GM23338 (cell line): ENCODE results near the gene ANKFY1. TPM values are rescaled to one million over a fixed set of nuclear protein-coding genes. Genes with fewer than 3 reads are reported as not detected.
"Not testable (repeated sequence)": the region's sequence is repeated elsewhere in the genome, so short reads cannot be mapped to it uniquely, and the experiment has no call there.

ENCODE experiments used
- ATAC-seq: fragments of 200-7000 bp; cut with Tn5 transposase; 3 replicates; pipeline ENCODE4 v1.9.1; 2020
- DNase-seq: peaks from one replicate; pipeline ENCODE4 v3.0.0-alpha.2; 2015; ENCODE audit warnings: low spot score
- H2AFZ ChIP-seq: fragments of 200-600 bp; sonication (generic); 2 replicates; pipeline ENCODE4 v1.8.0; 2016; ENCODE audit warnings: antibody characterized with exemption, mild to moderate bottlenecking, moderate library complexity
- H3F3A ChIP-seq: fragments of 200-600 bp; sonication (generic); replicated peaks from 2 replicates; pipeline ENCODE4 v1.8.0; 2017; ENCODE audit warnings: antibody characterized with exemption, mixed run types, low read depth
- H3K27ac ChIP-seq: fragments of 200-600 bp; sonication (generic); 2 replicates; pipeline ENCODE4 v1.6.1; 2016; ENCODE audit warnings: low read depth
- H3K27me3 ChIP-seq: fragments of 200-600 bp; sonication (generic); 2 replicates; pipeline ENCODE4 v1.8.0; 2016; ENCODE audit warnings: mild to moderate bottlenecking, mixed run types, moderate library complexity; ENCODE audit not compliant: insufficient read depth
- H3K36me3 ChIP-seq: fragments of 200-600 bp; sonication (generic); 2 replicates; pipeline ENCODE4 v1.8.0; 2016; ENCODE audit warnings: mild to moderate bottlenecking; ENCODE audit not compliant: insufficient read depth
- H3K4me1 ChIP-seq: fragments of 200-600 bp; sonication (generic); 2 replicates; pipeline ENCODE4 v1.8.0; 2016; ENCODE audit warnings: mild to moderate bottlenecking, moderate library complexity; ENCODE audit not compliant: insufficient read depth
- H3K4me2 ChIP-seq: fragments of 200-600 bp; sonication (generic); 2 replicates; pipeline ENCODE4 v1.7.1; 2017; ENCODE audit warnings: mixed run types
- H3K4me3 ChIP-seq: fragments of 200-600 bp; sonication (generic); 2 replicates; pipeline ENCODE4 v1.6.1; 2016; ENCODE audit warnings: mixed run types
- H3K79me2 ChIP-seq: fragments of 200-600 bp; sonication (generic); replicated peaks from 2 replicates; pipeline ENCODE4 v1.8.0; 2017; ENCODE audit warnings: mild to moderate bottlenecking; ENCODE audit not compliant: insufficient read depth
- H3K9me2 ChIP-seq: fragments of 200-600 bp; sonication (generic); 2 replicates; pipeline ENCODE4 v1.8.0; 2017; ENCODE audit not compliant: insufficient read depth
- H4K20me1 ChIP-seq: fragments of 200-600 bp; sonication (generic); replicated peaks from 2 replicates; pipeline ENCODE4 v1.8.0; 2017; ENCODE audit warnings: mild to moderate bottlenecking; ENCODE audit not compliant: insufficient read depth
- H3K27ac Mint-ChIP-seq: 2 replicates; pipeline ENCODE4 v1.8.0; 2020; ENCODE audit warnings: inconsistent platforms, mild to moderate bottlenecking, moderate library complexity, mixed read lengths
- H3K27me3 Mint-ChIP-seq: 3 replicates; pipeline ENCODE4 v1.8.0; 2022; ENCODE audit warnings: low read depth, mild to moderate bottlenecking, moderate library complexity, mixed read lengths, inconsistent platforms; ENCODE audit not compliant: insufficient read depth, poor library complexity
- H3K36me3 Mint-ChIP-seq: 3 replicates; pipeline ENCODE4 v1.8.0; 2021; ENCODE audit warnings: low read depth, mild to moderate bottlenecking, inconsistent platforms, moderate library complexity, mixed read lengths
- H3K4me1 Mint-ChIP-seq: 3 replicates; pipeline ENCODE4 v1.8.0; 2020; ENCODE audit warnings: mild to moderate bottlenecking, inconsistent platforms, mixed read lengths
- H3K4me3 Mint-ChIP-seq: 3 replicates; pipeline ENCODE4 v1.8.0; 2021; ENCODE audit warnings: moderate library complexity, mild to moderate bottlenecking, inconsistent platforms, mixed read lengths
- H3K9me3 Mint-ChIP-seq: 3 replicates; pipeline ENCODE4 v1.8.0; 2020; ENCODE audit warnings: moderate library complexity, mild to moderate bottlenecking, inconsistent platforms, mixed read lengths
- CREB1 ChIP-seq: fragments of 250-450 bp; sonication (Bioruptor Pico); IDR thresholded peaks from 2 replicates; pipeline ENCODE4 v1.5.0; 2020; ENCODE audit warnings: low read depth, mild to moderate bottlenecking, moderate library complexity
- EZH2 ChIP-seq: fragments of 200-600 bp; sonication (generic); IDR thresholded peaks from one replicate; pipeline ENCODE4 v1.8.0; 2017; ENCODE audit warnings: antibody characterized with exemption, mild to moderate bottlenecking, low read depth; ENCODE audit not compliant: unreplicated experiment
- JUNB ChIP-seq: IDR thresholded peaks from one replicate; pipeline ENCODE4 v1.6.1; 2016; ENCODE audit warnings: antibody characterized with exemption; ENCODE audit not compliant: unreplicated experiment
- NANOG ChIP-seq: IDR thresholded peaks from 2 replicates; pipeline ENCODE4 v1.6.1; 2016; ENCODE audit warnings: antibody characterized with exemption, borderline replicate concordance
- STAT1 ChIP-seq: IDR thresholded peaks from one replicate; pipeline ENCODE4 v1.6.1; 2016; ENCODE audit warnings: antibody characterized with exemption; ENCODE audit not compliant: unreplicated experiment
- ZNF331 ChIP-seq: fragments of 250-450 bp; sonication (Bioruptor Pico); IDR thresholded peaks from 2 replicates; pipeline ENCODE4 v1.5.0; 2020; ENCODE audit warnings: low read depth, mild to moderate bottlenecking, moderate library complexity
- polyA plus RNA-seq: library from polyadenylated mRNA; unstranded; fragments of >200 nt; fragmentation: Nextera tagmentation; extraction: Ambion mirVana; gene quantifications from 2 replicates; pipeline ENCODE4 v1.2.1, GENCODE V29; 2016
- total RNA-seq: library from RNA; depleted of rRNA; stranded (reverse); fragments of >200 nt; shearing (Covaris generic); gene quantifications from 2 replicates; pipeline ENCODE4 v1.2.3, GENCODE V29; 2014
- TF ChIP-seq, protein P1 (sequence below), 2 experiments: fragments of 200-600 bp in 1 of 2; sonication (generic) in 1 of 2; conservative IDR thresholded peaks; 2 replicates each; pipeline versions ENCODE4 v1.5.1 to v1.6.1; 2016 to 2017; ENCODE audit warnings: antibody characterized with exemption in 2 of 2, low read depth in 2 of 2, mild to moderate bottlenecking in 2 of 2, moderate library complexity in 1 of 2
- TF ChIP-seq, protein P2 (sequence below): IDR thresholded peaks from one replicate; pipeline ENCODE4 v1.6.1; 2018; ENCODE audit warnings: antibody characterized with exemption; ENCODE audit not compliant: unreplicated experiment

Gene ANKFY1
- total and polyA plus RNA-seq, 2 experiments from 2014 or later, result 12.9 to 44.4 TPM

DNA sequence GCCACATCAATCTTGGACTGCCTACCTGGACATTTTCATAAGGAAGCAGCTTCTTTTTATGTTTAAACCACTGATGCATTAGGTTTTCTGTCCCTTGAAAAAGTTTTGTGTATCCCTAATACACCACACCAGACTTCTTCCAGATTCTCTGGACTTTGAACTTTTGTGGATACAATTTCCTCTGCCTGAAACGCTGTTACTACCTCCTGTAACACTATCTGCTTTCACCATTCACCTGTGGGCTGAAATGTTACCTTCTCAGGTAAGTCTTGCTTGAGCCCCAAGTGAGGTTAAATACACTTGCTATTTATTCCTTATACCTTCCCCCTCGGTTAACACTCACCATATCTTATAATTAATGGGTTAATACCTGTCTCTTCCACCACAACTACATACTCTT lies 123.7 kb downstream of the ANKFY1 start:
- Histone ChIP-seq H3K27me3 (no peaks in the 10 kb centered on the region), H3K36me3 (no peaks in the 10 kb centered on the region), H3K4me2 (no peak overlapping the region), H3K4me1 (peaks cover 12% of the 10 kb centered on the region), H2AFZ (no peak overlapping the region), H3F3A (no peaks in the 10 kb centered on the region), H3K79me2 (peaks cover 58% of the 10 kb centered on the region), H3K4me3 (no peak overlapping the region), H3K9me2 (no peaks in the 10 kb centered on the region), H3K27ac (no peak overlapping the region), H4K20me1 (no peaks in the 10 kb centered on the region; the same call in 1 of the 2 replicates)
- Mint-ChIP-seq H3K9me3 (peaks cover 3% of the 10 kb centered on the region; the same call in 1 of the 3 replicates), H3K27me3 (peaks cover 14% of the 10 kb centered on the region), H3K4me3 (no peak overlapping the region), H3K27ac (no peak overlapping the region), H3K36me3 (peaks cover 2% of the 10 kb centered on the region; the same call in 1 of the 3 replicates), H3K4me1 (peaks cover 12% of the 10 kb centered on the region)
- no peak for DNase-seq
- TF ChIP-seq JUNB (no peak), ZNF331 (CRISPR knock-in tag) (no peak), EZH2 (no peak), CREB1 (no peak), STAT1 (no peak)
- TF ChIP-seq, protein P1, sequence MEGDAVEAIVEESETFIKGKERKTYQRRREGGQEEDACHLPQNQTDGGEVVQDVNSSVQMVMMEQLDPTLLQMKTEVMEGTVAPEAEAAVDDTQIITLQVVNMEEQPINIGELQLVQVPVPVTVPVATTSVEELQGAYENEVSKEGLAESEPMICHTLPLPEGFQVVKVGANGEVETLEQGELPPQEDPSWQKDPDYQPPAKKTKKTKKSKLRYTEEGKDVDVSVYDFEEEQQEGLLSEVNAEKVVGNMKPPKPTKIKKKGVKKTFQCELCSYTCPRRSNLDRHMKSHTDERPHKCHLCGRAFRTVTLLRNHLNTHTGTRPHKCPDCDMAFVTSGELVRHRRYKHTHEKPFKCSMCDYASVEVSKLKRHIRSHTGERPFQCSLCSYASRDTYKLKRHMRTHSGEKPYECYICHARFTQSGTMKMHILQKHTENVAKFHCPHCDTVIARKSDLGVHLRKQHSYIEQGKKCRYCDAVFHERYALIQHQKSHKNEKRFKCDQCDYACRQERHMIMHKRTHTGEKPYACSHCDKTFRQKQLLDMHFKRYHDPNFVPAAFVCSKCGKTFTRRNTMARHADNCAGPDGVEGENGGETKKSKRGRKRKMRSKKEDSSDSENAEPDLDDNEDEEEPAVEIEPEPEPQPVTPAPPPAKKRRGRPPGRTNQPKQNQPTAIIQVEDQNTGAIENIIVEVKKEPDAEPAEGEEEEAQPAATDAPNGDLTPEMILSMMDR (conservative IDR thresholded peaks at IDR 0.05; ENCODE audit: low read depth in 2 of 2), result no peak
- no peak for ATAC-seq

DNA sequence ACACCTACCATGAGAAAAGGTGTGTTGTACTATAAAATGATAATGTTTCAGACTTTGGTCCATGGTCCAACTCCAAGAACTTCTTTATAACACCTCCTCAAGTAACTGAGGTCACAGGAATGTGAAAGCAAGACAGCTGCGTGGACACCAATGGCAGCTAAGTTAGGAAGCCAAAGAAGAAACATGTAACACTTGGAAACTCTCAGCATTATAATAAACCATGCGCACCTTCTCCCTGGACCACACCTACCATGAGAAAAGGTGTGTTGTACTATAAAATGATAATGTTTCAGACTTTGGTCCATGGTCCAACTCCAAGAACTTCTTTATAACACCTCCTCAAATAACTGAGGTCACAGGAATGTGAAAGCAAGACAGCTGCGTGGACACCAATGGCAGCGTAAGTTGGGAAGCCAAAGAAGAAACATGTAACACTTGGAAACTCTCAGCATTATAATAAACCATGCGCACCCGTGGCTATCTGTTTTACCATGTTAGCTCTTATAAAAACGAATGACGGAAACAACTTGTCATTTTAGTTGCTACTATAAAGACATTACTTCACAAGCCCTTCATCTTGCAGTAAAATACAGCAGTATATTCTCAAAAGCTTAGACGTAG lies 124.8 kb downstream of the ANKFY1 start:
- not testable (repeated sequence) for H3K4me1 ChIP-seq, H3K4me3 ChIP-seq, H3K9me3 Mint-ChIP-seq, H3K36me3 ChIP-seq, H3F3A ChIP-seq, H3K4me3 Mint-ChIP-seq, H3K9me2 ChIP-seq, H3K27me3 ChIP-seq, H2AFZ ChIP-seq, H3K27ac Mint-ChIP-seq, H3K27ac ChIP-seq, H4K20me1 ChIP-seq, ATAC-seq, DNase-seq, H3K4me2 ChIP-seq, H3K36me3 Mint-ChIP-seq
- peaks cover 67% of the 10 kb centered on the region for H3K79me2 ChIP-seq
- Mint-ChIP-seq H3K27me3 (peaks cover 17% of the 10 kb centered on the region), H3K4me1 (peaks cover 11% of the 10 kb centered on the region)

DNA sequence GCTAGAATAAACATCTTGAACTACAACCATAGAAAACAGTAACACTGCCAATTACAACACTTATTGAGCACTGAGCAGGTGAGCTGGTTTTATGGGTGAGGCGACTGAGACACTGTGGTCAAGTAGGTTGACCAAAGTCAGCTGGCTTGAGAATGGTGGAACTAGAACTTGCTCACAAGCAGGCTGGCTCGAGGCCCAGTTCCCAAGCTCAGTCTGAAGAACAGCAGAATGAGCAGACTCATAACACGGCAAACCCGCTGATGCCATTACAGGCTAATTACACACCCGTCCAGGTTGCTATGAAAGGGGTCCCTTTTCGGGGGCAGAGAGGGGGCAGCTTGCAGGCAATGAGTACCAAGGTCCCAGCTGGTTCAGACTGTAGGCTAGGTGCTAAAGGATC lies 127.4 kb downstream of the ANKFY1 start:
- Mint-ChIP-seq H3K27me3 (peaks cover 6% of the 10 kb centered on the region), H3K36me3 (no peaks in the 10 kb centered on the region), H3K4me3 (no peak overlapping the region), H3K4me1 (peaks cover 2% of the 10 kb centered on the region), H3K9me3 (no peaks in the 10 kb centered on the region), H3K27ac (no peak overlapping the region)
- H3K4me3 ChIP-seq, result no peak overlapping the region
- no peaks in the 10 kb centered on the region; the same call in 1 of the 2 replicates for H4K20me1 ChIP-seq
- H3K36me3 ChIP-seq, result no peaks in the 10 kb centered on the region
- ATAC-seq (no peak), DNase-seq (no peak)
- peaks cover 71% of the 10 kb centered on the region for H3K79me2 ChIP-seq
- no peaks in the 10 kb centered on the region; the same call in 1 of the 2 replicates for H3K4me1 ChIP-seq
- no peak overlapping the region for H2AFZ ChIP-seq
- H3K27me3 ChIP-seq, result no peaks in the 10 kb centered on the region
- H3F3A ChIP-seq, result no peaks in the 10 kb centered on the region
- no peak overlapping the region for H3K27ac ChIP-seq
- no peaks in the 10 kb centered on the region for H3K9me2 ChIP-seq
- H3K4me2 ChIP-seq, result no peak overlapping the region
- TF ChIP-seq EZH2 (no peak), NANOG (no peak), CREB1 (no peak)
- TF ChIP-seq, protein P1 (conservative IDR thresholded peaks at IDR 0.05; ENCODE audit: low read depth in 2 of 2), result no peak
- TF ChIP-seq, protein P2, sequence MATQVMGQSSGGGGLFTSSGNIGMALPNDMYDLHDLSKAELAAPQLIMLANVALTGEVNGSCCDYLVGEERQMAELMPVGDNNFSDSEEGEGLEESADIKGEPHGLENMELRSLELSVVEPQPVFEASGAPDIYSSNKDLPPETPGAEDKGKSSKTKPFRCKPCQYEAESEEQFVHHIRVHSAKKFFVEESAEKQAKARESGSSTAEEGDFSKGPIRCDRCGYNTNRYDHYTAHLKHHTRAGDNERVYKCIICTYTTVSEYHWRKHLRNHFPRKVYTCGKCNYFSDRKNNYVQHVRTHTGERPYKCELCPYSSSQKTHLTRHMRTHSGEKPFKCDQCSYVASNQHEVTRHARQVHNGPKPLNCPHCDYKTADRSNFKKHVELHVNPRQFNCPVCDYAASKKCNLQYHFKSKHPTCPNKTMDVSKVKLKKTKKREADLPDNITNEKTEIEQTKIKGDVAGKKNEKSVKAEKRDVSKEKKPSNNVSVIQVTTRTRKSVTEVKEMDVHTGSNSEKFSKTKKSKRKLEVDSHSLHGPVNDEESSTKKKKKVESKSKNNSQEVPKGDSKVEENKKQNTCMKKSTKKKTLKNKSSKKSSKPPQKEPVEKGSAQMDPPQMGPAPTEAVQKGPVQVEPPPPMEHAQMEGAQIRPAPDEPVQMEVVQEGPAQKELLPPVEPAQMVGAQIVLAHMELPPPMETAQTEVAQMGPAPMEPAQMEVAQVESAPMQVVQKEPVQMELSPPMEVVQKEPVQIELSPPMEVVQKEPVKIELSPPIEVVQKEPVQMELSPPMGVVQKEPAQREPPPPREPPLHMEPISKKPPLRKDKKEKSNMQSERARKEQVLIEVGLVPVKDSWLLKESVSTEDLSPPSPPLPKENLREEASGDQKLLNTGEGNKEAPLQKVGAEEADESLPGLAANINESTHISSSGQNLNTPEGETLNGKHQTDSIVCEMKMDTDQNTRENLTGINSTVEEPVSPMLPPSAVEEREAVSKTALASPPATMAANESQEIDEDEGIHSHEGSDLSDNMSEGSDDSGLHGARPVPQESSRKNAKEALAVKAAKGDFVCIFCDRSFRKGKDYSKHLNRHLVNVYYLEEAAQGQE, result no peak
